Umbilical cord (tissue), 2 donors: ENCODE data around the gene DMRTA2. TPM values are rescaled to one million over a fixed set of nuclear protein-coding genes. Genes with fewer than 3 reads are reported as not detected.

Source experiments
- DNase-seq: peaks from one replicate; pipeline ENCODE4 v3.0.0-alpha.2; 2015; ENCODE audit warnings: low spot score
- total RNA-seq: library from RNA; depleted of rRNA; stranded (reverse); fragments of >200 nt; gene quantifications from one replicate; pipeline ENCODE4 v1.2.3, GENCODE V29; 2014; ENCODE audit warnings: low replicate concordance; ENCODE audit not compliant: insufficient read depth

Gene DMRTA2
- total RNA-seq, 1 donor from 2014 or later, result 0.24 TPM

DNA sequence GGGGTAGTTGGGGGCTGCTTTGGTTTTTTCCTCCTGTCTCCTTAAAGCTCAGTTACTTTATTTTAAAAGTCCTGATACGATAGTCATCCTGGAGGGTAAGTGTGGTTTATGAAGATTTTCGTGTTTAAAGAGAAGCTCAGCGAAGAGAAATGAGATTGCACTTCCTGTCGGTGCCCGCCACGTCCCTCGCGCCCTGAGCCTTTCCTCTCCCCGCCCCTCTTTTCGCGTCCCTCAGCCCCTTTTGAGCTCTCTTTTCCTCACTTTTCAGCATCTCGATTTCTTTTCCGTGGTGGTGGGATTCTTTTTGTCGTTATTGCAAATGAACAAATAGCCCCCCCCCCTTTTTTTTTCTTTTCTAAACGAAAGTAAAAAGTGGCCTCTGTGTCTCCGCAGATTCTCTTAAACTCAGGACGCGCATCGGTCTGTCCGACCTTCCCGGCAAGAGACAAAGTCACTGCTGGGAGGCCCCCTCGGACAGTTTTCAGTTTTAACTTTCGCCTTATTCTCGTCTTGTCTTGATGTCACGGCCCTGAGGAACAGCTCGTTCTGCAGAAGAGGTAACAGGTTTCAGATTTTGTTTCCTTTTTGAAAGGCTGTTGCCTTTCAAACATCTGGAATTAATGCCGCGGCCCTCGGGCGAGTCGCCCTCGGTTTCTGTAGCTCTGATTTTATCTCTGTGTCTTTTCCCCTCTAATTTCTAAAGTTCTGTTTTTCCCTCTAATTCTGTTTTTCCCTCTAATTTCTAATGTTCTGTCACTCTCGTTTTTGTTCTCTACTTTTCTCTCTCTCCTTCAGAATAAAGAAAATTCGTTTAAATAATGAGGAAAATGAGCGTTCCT is 1.0 kb upstream of the DMRTA2 start:
- no peak for DNase-seq

GRCh38 chr1:50423670-50424000 is 392 bp upstream of the DMRTA2 start:
- no peak for DNase-seq

GRCh38 chr1:50422675-50422945 is 633 bp downstream of the DMRTA2 start:
- no peak for DNase-seq

GRCh38 chr1:50421768-50422674 is 1.2 kb downstream of the DMRTA2 start:
- DNase-seq, result no peak

DNA sequence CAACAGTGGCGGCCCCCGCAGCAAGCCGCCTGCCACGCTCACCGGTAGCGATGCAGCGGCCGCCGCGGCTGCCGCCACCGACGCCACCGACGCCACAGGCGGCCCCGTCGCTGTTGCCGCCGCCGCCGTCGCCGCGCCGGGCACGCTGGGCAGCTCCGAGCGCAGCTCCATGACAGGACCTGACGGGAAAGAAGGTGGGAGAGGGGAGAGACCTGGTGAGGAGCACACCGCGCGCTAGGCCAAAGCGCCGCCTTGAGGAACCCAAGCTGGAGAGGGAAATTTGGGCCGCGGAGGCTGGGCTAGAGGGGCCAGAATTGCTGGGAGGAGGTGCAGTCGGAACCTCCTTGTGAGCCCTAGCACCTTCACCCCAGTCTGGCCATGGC is 1.9 kb downstream of the DMRTA2 start:
- no peak for DNase-seq

DNA sequence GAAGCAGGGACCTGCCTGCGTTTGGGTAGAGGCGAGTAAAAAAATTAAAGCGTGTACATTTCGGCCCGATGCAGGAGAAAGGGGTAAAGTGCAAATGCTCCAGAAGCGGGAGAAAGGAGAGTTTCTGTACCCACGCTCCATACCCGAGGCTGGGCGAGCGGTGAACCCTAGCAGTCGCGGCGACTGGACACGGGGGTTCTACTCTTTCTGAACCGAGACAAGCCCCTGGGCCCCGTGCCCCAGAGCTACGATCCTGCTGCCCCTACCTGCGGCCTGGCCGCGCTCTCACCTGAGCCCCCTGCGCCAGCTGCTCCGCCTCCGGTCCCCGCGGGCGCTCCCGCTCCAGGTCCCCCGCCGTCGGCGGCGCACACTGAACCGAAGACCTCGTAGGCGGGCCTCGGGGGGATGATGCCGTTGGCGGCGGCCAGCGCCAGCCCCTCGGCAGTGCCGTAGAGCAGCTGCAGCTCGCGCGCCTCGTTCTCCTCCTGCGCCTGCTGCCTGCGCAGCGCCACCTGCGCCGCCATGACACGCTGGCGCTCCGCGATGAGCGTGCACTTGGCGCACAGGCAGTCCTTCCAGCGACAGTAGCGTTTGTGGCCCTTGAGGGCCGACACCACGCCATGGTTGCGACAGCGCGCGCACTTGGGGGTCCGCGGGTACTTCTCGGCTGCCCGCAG is 2.4 kb downstream of the DMRTA2 start:
- DNase-seq, result no peak

DNA sequence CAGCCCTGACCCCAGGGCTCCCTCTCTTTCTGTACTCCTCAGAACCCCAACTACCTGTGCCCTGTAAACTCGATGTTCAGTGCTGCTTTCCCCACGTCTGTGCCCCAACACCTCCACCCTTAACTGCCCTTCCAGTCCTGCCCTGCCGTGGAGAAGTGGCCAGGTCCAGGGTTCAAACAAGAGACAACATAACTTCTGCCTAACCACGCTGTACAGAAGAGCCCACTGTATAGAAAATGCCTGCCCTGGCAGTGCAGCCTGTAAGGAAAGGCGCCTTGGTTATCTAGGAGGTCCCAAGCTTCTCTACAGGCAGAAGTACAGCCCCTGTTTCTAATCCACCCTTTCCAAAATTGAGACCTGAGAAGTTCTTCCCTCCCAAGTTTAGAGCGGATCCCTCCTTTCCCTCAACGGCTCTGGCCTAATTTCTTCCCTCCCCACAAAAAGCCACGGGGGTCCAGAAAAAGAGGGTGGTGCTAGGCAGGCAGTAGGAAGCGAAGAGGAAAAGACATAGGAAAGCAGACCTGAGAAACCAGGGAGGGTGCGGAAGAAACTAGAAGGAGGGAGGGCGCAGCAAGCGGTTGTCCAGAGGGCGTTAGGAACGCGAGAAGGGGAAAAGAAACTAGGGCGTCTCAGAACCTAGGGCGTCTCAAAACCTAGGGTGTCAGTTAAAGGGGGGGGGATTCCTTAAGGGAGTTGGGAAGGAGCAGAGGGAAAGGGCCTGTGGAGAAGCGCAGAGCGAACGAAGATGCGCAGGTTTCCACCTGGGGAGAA is 3.2 kb downstream of the DMRTA2 start:
- no peak for DNase-seq

- DNase-seq, result no peak
These were observed 3.9 kb downstream of the DMRTA2 start for GRCh38 chr1:50419192-50419906.

- no peak for DNase-seq
These were observed 4.6 kb downstream of the DMRTA2 start for GRCh38 chr1:50418600-50419109.

DNA sequence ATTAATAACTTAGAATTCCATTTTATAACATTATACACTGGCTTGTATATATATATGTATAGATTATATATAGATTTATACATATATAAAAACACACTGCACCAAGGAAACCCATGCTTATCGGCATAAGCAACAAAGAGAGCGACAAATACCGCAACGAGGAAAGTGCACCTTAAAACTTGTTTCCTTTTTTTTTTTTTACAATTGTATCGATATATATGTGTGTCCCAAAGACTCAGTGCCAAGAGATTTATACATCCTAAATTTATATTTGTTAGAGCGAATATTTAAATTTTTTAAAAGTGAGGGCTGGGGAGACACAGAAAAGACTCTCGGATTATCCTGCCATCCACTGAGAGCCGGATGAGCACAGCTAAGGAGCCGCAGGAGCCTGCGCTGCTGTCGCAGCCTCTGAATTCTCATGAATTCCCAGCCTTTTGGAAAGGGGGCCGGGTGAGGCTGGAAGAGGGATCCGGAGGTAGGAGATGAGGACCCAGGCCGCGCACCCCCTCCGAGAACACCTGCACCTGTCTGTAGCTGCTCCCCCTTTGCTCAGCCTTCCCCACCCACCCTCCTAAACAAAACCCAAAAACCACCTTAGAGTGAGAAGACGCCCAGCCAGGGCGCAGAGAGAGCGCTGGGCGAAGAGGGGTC is 5.2 kb downstream of the DMRTA2 start:
- no peak for DNase-seq

DNA sequence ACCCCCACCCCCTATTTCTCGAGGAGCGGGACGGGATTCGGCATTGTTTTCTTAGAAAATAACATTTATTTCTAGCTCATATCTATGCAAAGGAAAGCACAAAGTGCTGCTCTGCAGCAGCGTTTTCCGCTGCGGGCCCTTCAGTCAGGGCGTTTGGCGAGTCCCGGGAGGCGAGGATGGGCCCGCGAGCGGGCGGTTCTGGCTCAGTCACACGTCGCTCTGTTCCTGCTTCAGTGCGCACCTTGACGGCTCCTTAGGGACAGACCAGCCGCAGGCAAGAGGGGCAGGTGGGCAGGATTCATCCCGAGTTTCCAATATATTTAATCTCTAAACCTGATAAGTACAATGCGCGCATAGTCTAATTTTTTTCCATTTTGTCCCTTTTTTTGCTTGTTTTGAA is 5.7 kb downstream of the DMRTA2 start:
- DNase-seq, result no peak

GRCh38 chr1:50416553-50417453 is 6.4 kb downstream of the DMRTA2 start:
- DNase-seq, result no peak

- DNase-seq, result no peak
These were observed 7.1 kb downstream of the DMRTA2 start for GRCh38 chr1:50416150-50416527.

DNA sequence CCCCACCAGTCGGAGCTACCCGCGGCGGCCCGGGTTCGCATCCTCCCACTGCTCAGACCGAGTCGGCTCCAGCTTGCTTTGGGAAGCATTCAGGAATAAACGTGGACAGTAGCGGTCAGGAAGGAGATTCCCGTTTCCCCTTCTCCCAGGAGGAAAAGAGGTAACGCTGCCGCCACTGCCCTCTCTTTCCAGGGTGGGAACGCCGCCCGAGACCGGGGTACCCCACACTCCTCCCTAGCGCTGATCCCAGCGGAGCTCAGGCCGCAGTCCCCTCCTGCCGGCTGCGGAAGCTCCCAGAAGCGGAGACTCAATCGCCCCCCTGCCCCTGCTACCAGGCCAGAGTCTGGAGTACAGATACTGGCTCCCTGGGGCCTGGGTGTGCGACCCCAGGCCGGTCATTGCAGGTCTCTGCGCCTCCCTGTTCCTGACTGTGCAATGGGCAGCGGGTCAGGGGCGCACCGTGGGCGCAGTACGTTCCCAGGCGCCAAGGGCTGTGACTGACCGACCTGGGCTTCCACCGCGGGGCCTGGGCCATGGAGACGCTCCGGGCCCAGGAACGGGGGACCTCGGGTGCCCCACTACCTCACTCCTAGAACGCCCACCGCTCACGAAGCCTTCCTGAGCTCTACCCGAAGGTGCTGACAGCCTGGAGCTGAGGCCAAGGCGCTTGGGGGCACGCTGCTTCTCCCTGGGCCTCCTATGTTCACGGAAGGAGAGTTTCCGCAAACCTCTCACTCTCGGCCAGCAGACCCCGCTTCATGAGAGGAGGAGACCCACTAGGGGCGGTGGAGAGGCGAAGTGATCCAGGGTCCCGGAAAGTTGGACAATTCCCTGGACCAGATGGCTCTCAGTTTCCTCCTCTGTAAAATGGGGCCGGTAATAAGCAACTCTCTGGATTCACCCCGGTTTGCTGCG is 7.8 kb downstream of the DMRTA2 start:
- no peak for DNase-seq

GRCh38 chr1:50414853-50415234 is 8.4 kb downstream of the DMRTA2 start:
- no peak for DNase-seq

DNA sequence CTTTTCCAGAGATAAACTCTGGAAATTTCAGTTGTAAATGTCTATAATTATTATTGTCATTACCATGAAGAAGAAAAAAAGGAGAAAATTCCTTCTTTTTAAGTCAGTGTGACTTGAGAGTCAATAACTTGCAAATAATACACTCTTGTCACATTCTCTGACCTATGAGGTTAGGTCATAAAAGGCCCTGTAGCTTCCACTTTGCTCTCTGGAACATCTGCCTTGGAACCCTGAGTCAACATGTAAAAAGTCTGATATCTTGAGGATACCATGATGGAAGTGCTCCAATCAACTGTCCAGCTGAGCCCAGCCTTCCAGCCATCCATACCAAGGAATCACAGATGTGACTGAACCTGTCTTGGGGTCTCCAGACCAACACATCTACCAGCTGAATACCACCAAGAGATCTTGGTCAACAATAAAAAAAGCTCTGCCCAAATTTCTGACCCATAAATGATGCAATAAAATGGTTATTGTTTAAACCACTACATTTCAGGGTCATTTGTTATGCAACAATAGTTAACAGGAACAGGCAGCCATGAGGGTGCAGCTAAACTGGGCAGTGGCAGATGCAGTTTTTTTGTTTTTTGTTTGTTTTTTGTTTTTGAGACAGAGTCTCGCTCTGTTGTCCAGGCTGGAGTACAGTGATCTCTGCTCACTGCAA is 10.3 kb downstream of the DMRTA2 start:
- DNase-seq, result no peak

GRCh38 chr1:50405814-50406213 is 17.4 kb downstream of the DMRTA2 start:
- no peak for DNase-seq
